Bone marrow (tissue), 2 donors: ENCODE data around the gene SERPINB5.

Source experiments
- DNase-seq, 2 donors: peaks; one replicate each; lab custom pipeline; 2025; lab: John Stamatoyannopoulos, UW

SERPINB5 gene

GRCh38 chr18:63528863-63529492 lies 52.2 kb downstream of the SERPINB5 start:
- no peak for DNase-seq

- DNase-seq, result no peak
Observed at GRCh38 chr18:63532471-63532870, 55.7 kb downstream of the SERPINB5 start.

- no peak for DNase-seq
Observed at GRCh38 chr18:63534615-63535014, 57.9 kb downstream of the SERPINB5 start.

- DNase-seq, result no peak
Observed at GRCh38 chr18:63539904-63540510, 63.2 kb downstream of the SERPINB5 start.

- DNase-seq, result no peak
Observed at GRCh38 chr18:63542069-63542468, 65.3 kb downstream of the SERPINB5 start, which contains the start of gene SERPINB12. Gene SERPINB12, plus strand, starts transcription at chr18:63542369. Its CDS starts 13,791 bp downstream, at chr18:63556160.

GRCh38 chr18:63544017-63544416 lies 67.3 kb downstream of the SERPINB5 start:
- DNase-seq, result no peak

GRCh38 chr18:63545000-63545399 lies 68.2 kb downstream of the SERPINB5 start:
- DNase-seq, result no peak

GRCh38 chr18:63550068-63550467 lies 73.3 kb downstream of the SERPINB5 start:
- no peak for DNase-seq

- DNase-seq, result no peak
Observed at GRCh38 chr18:63551769-63552168, 75.0 kb downstream of the SERPINB5 start.

GRCh38 chr18:63552581-63552980 lies 75.8 kb downstream of the SERPINB5 start:
- DNase-seq, result no peak

- no peak for DNase-seq
Observed at GRCh38 chr18:63553081-63553480, 76.3 kb downstream of the SERPINB5 start.
